Forelimb muscle (tissue), 1 donor: Measurements from ENCODE around the gene CEMP1. TPM values are rescaled to one million over a fixed set of nuclear protein-coding genes. Genes with fewer than 3 reads are reported as not detected.

Experiments
- DNase-seq: peaks from one replicate; pipeline ENCODE4 v3.0.0-alpha.2; 2013; ENCODE audit warnings: low read depth
- polyA plus RNA-seq: library from polyadenylated mRNA; unstranded; fragments of 120-200 nt; gene quantifications from one replicate; pipeline ENCODE4 v1.2.1, GENCODE V29; 2013; ENCODE audit not compliant: insufficient read length

CEMP1 gene
- polyA plus RNA-seq, 1 donor = 2.0 TPM

DNA sequence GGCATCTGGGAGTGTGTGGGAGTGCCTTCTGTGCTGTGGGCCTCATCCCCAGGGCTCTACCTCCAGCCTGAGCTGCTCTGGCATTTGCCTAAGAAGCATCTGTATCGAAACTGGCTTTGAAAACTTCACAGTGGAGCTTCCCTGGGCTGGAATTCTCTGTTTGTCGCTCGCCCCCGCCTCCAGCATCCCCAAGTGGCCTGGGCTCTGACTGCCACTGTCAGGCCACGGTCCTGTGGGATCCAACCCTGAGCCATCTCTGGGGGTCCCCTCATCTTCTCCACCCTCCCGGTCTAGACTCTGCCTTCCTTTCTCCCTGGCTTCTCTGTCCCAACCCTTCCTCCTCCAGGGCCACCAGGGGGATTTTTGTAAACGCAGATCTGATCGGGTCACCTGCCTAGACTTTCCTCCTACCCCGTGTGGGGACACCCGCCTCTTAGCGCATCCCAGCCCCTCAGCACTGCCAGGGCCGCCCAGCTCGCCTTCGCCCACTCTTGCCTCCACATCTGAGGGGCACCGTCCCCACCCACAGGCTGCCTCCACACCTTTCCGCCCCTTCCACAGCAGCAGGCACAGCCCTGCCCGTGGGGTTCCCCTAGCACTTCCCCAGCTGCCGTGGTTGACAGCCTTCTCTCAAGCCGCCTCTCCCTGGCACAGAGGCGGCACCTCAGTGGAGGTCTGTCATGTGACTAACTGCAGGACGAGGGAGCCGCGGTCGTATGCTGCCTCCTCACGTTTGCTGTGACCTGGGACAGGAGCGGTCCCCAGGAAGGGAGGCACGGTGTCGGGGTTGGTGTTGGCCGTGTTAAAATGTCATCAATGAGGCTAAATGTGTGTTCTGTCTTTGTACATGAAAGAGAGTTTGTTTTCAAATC is 44.3 kb downstream of the CEMP1 start:
- DNase-seq = no peak

DNA sequence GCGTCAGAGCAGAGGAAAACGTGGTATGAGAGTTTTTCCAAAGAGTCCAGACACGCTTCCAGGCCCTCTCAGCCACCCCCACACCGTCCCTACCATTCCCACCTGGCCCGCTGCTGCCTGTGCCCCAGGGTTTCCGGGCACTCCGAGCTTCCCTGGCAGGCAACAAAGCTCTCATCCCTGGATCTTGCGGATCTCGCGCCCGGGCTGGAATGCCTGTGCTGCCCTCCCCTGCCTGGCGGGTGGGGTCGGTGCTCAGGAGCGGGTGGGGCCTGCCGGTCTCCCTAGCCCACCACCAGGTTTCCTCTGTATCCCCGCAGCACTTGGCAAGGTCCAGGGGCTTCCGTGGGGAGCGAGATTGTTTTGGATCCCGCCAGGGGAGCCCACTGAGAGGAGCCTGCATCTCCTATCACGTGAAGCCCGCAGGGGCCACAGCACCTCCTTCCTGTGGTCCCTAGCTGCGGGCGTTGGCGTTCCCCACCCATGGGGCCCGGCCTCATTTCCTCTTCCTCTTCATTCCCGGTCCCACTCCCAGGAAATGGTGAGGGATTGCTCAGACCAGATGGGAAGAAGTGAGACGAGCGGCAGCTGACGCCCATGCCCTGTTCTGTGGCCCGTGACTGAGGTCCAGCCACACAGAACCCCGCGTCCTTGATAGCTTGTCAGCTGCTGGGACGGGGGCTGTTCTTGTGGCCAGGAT is 45.2 kb downstream of the CEMP1 start:
- no peak for DNase-seq

GRCh38 chr16:2484898-2485508 is 46.2 kb downstream of the CEMP1 start:
- DNase-seq = no peak

- no peak for DNase-seq
These were observed 47.0 kb downstream of the CEMP1 start for GRCh38 chr16:2483939-2484897.

- DNase-seq = no peak
These were observed 48.3 kb downstream of the CEMP1 start for GRCh38 chr16:2482708-2483534.

- DNase-seq = no peak
These were observed 49.0 kb downstream of the CEMP1 start for GRCh38 chr16:2482249-2482648.

DNA sequence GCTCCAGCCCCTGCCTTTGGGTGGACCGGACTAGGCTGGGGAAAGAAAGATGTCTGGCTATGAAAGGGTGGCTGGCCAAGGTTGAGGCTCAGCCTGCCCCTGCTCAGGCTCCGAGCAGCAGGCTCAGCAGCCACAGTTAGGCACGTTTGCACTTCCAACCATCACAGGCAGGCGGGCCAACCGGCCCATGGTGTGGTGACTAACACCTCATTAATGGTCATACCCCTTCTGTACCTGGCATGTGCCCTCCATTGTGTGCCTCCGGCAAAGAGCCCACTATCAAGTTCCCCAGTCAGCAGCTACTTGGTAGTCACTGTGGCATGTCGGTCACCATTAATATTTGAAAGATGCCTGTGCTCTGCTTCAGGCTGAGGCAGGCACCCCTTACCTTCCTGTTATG is 49.5 kb downstream of the CEMP1 start:
- DNase-seq = no peak

GRCh38 chr16:2480948-2481347 is 50.3 kb downstream of the CEMP1 start:
- no peak for DNase-seq

Other genes starting within 250 kb of the CEMP1 start
- gene ABCA3, start 190.7 kb downstream of the CEMP1 start, polyA plus RNA-seq = 14.5 TPM
- 6.2 TPM for gene CCNF, start 102.0 kb downstream of the CEMP1 start, polyA plus RNA-seq
- gene TEDC2, start 71.3 kb downstream of the CEMP1 start, polyA plus RNA-seq = 4.4 TPM
- 3.6 TPM for gene NTN3, start 60.1 kb downstream of the CEMP1 start, polyA plus RNA-seq
- 25.1 TPM for gene TBC1D24, start 56.3 kb downstream of the CEMP1 start, polyA plus RNA-seq
- gene ATP6V0C, start 17.5 kb downstream of the CEMP1 start, polyA plus RNA-seq = 112 TPM
- 9.7 TPM for gene AMDHD2, start 11.0 kb downstream of the CEMP1 start, polyA plus RNA-seq
- gene PDPK1, start 6.6 kb upstream of the CEMP1 start, polyA plus RNA-seq = 30.2 TPM
- gene KCTD5, start 151.1 kb upstream of the CEMP1 start, polyA plus RNA-seq = 24.4 TPM
- 1.4 TPM for gene PRSS27, start 188.8 kb upstream of the CEMP1 start, polyA plus RNA-seq
- gene SRRM2, start 221.2 kb upstream of the CEMP1 start, polyA plus RNA-seq = 485 TPM
- 158 TPM for gene ELOB, start 245.9 kb upstream of the CEMP1 start, polyA plus RNA-seq